ENCODE data around the gene TMEM18. TPM values are rescaled to one million over a fixed set of nuclear protein-coding genes. Genes with fewer than 3 reads are reported as not detected.
A peak's percentile ranks its signal among the peaks of the same experiment; 100 is the strongest.

Gene TMEM18
- total and polyA plus RNA-seq, 9 of the 15 experiments (the other 6 are each of a cell fraction or from before 2014, with no cell fraction given), result 12.8 to 55.9 (median 21.8) TPM

DNA sequence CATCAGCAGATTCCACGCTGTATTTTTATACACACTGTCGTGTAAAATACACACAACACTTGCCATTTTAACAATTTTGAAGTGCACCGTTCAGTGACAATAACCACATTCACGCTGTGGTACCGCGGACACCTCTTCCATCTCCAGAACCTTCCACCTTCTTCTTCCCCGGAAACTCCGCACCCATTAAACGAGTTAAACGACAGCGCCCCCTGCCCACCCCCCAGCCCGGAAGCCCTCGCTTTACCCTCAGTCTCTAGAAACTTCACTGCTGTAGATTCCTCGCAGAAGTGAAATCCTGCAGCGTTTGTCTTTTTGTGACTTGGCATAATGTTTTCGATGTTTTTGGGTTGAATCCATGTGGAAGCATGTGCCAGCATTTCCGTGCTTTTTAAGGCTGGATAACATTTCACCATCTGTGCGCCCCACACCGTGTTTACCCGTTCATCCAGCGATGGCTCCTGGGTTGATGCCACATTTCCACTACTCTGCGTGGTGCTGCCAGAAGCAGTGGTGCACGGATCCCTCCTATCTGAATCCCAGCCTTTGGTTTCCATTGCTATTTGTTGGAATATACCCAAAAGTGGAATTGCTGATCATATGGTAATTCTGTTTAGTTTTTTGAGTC lies 32.0 kb upstream of the TMEM18 start:
- peak overlapping the region; percentile 69 for H2AFZ ChIP-seq (ENCODE audit: low read depth, low read length)
- peak; percentile 79 for ATAC-seq
- H3K27me3 ChIP-seq (ENCODE audit: control insufficient read depth in 2 of 2, insufficient read depth in 2 of 2, low read length in 2 of 2), result peaks cover 11 to 32% of the 10 kb centered on the region in 2 experiments
- H4K20me1 ChIP-seq (replicated peaks; ENCODE audit: control insufficient read depth, insufficient read depth, low read length), result no peaks in the 10 kb centered on the region
- peak overlapping the region in 1 of 2 experiments; percentile 58; a peak in 1 of 4 replicates for H3K9ac ChIP-seq (ENCODE audit: insufficient read depth in 1 of 2, low read depth in 2 of 2, low read length in 2 of 2)
- POLR2A ChIA-PET, result no interaction called here
- peak; percentile 63 for FAIRE-seq
- H3K4me1 ChIP-seq (replicated peaks in 1 of 2; ENCODE audit: control insufficient read depth in 2 of 2, insufficient read depth in 2 of 2, low read length in 2 of 2), result peaks cover 0 to 6% of the 10 kb centered on the region in 2 experiments; a peak in 3 of 5 replicates
- no peaks in the 10 kb centered on the region for H3K9me3 ChIP-seq (replicated peaks; ENCODE audit: control insufficient read depth, insufficient read depth, low read depth, low read length)
- no peak overlapping the region for H3K27ac ChIP-seq (ENCODE audit: extremely low read depth, low read depth, low read length)
- H3K4me3 ChIP-seq, result no peak overlapping the region
- peak overlapping the region; percentile 62 for H3K4me2 ChIP-seq (ENCODE audit: insufficient read depth, low read length)
- WGBS (ENCODE audit: insufficient coverage, low coverage, missing lambda C conversion rate), result 8% methylated on average over 23 of the region's 23 CpGs
- in situ Hi-C loops (cut with MboI), result loop anchor here (25.0 kb wide), 1 partner anchor 828 kb away; no protein-coding TSS in a partner anchor
- no peaks in the 10 kb centered on the region for H3K36me3 ChIP-seq (ENCODE audit: control insufficient read depth, insufficient read depth, low read length)
- no peaks in the 10 kb centered on the region for H3K9me1 ChIP-seq (ENCODE audit: control insufficient read depth, insufficient read depth, low read length)
- TF ChIP-seq, protein P1, sequence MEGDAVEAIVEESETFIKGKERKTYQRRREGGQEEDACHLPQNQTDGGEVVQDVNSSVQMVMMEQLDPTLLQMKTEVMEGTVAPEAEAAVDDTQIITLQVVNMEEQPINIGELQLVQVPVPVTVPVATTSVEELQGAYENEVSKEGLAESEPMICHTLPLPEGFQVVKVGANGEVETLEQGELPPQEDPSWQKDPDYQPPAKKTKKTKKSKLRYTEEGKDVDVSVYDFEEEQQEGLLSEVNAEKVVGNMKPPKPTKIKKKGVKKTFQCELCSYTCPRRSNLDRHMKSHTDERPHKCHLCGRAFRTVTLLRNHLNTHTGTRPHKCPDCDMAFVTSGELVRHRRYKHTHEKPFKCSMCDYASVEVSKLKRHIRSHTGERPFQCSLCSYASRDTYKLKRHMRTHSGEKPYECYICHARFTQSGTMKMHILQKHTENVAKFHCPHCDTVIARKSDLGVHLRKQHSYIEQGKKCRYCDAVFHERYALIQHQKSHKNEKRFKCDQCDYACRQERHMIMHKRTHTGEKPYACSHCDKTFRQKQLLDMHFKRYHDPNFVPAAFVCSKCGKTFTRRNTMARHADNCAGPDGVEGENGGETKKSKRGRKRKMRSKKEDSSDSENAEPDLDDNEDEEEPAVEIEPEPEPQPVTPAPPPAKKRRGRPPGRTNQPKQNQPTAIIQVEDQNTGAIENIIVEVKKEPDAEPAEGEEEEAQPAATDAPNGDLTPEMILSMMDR (IDR thresholded peaks at IDR 0.05 in 2 of 3, conservative IDR thresholded peaks at IDR 0.05 in 1 of 3; ENCODE audit: insufficient read depth in 2 of 3, low read depth in 1 of 3, low read length in 3 of 3), result peak; percentile 18 to 47 (median 44); a peak in 2 of 6 replicates
- TF ChIP-seq ELF1 (tag; IDR thresholded peaks at IDR 0.05) (peak; percentile 66; the same call in 1 of the 2 replicates), NFE2L1 (tag; IDR thresholded peaks at IDR 0.05; ENCODE audit: borderline replicate concordance, low read depth) (no peak), ZNF780A (CRISPR knock-in tag; IDR thresholded peaks at IDR 0.05) (no peak), ZC3H11A (IDR thresholded peaks at IDR 0.05; ENCODE audit: low read depth, low read length) (no peak), SMARCA4 (IDR thresholded peaks at IDR 0.05) (0 out of 2 replicates have a peak, but pooled peaks have one; percentile 32), MAZ (CRISPR knock-in tag; conservative IDR thresholded peaks at IDR 0.05 in 1 of 2, IDR thresholded peaks at IDR 0.05 in 1 of 2) (0 out of 4 replicates have a peak, but pooled peaks of 1 of the 2 experiments have one; percentile 17), SMARCE1 (IDR thresholded peaks at IDR 0.05) (peak; percentile 22; the same call in 1 of the 2 replicates), ZBTB7A (IDR thresholded peaks at IDR 0.05; ENCODE audit: borderline replicate concordance, control insufficient read depth, low read depth, low read length) (0 out of 2 replicates have a peak, but pooled peaks have one; percentile 28), RAD21 (CRISPR knock-in tag; conservative IDR thresholded peaks at IDR 0.05 in 1 of 2, IDR thresholded peaks at IDR 0.05 in 1 of 2) (peak in 1 of 2 experiments; percentile 24; a peak in 2 of 4 replicates), NCOA6 (IDR thresholded peaks at IDR 0.05) (no peak)
- TF ChIP-seq, protein P2, sequence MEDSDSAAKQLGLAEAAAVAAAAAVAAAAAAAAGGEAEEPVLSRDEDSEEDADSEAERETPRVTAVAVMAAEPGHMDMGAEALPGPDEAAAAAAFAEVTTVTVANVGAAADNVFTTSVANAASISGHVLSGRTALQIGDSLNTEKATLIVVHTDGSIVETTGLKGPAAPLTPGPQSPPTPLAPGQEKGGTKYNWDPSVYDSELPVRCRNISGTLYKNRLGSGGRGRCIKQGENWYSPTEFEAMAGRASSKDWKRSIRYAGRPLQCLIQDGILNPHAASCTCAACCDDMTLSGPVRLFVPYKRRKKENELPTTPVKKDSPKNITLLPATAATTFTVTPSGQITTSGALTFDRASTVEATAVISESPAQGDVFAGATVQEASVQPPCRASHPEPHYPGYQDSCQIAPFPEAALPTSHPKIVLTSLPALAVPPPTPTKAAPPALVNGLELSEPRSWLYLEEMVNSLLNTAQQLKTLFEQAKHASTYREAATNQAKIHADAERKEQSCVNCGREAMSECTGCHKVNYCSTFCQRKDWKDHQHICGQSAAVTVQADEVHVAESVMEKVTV (CRISPR knock-in tag; IDR thresholded peaks at IDR 0.05), result 0 out of 2 replicates have a peak, but pooled peaks have one; percentile 10
- no TSS peak for BruUV-seq (replicated peaks)
- DNase-seq (ENCODE audit: extremely low read depth in 1 of 4, low spot score in 3 of 4), result peak in 2 of 4 experiments; percentile 19 to 26
- intact Hi-C loops (cut with micrococcal nuclease), result no loop called here
- no peaks in the 10 kb centered on the region for H3K79me2 ChIP-seq (ENCODE audit: control insufficient read depth, insufficient read depth, low read length)
- CTCF ChIA-PET (ENCODE audit: low intra/inter-chr PET ratio), result interaction anchor here (0.6 kb wide), 1 partner anchor 837 kb away, joined by 3 read pairs; no protein-coding TSS in a partner anchor

All from K562 (cell line).